Activated CD4-positive, alpha-beta T cell treated with anti-CD3 and anti-CD28 coated beads, Interleukin-2, amount 10 ng/mL, durations not matched to agents 7 days and 5 days (primary cell): ENCODE measurements around the gene DLK1. TPM values are rescaled to one million over a fixed set of nuclear protein-coding genes. Genes with fewer than 3 reads are reported as not detected.

Source experiments
- CTCF ChIA-PET: fragments of 350-600 bp; sonication (Branson Sonifier 250); formaldehyde crosslinking; loops from one replicate; lab custom pipeline; 2021; ENCODE audit warnings: antibody characterized with exemption; lab: Charles Lee
- POLR2A ChIA-PET: fragments of 350-600 bp; sonication (Branson Sonifier 250); formaldehyde crosslinking; loops from one replicate; lab custom pipeline; 2021; ENCODE audit warnings: antibody characterized with exemption; lab: Charles Lee
- DNase-seq: peaks from one replicate; pipeline ENCODE4 v3.0.0-alpha.2; 2020
- H3K27ac Mint-ChIP-seq: one replicate; pipeline ENCODE4 v1.8.0; 2021; ENCODE audit warnings: mild to moderate bottlenecking, moderate library complexity, mixed read lengths
- H3K27me3 Mint-ChIP-seq: one replicate; pipeline ENCODE4 v1.8.0; 2021; ENCODE audit warnings: mixed read lengths
- H3K36me3 Mint-ChIP-seq: one replicate; pipeline ENCODE4 v1.8.0; 2021; ENCODE audit warnings: low read depth, mixed read lengths
- H3K4me1 Mint-ChIP-seq: one replicate; pipeline ENCODE4 v1.8.0; 2021; ENCODE audit warnings: mixed read lengths
- H3K4me3 Mint-ChIP-seq: one replicate; pipeline ENCODE4 v1.8.0; 2021; ENCODE audit warnings: mild to moderate bottlenecking, moderate library complexity, mixed read lengths
- H3K9me3 Mint-ChIP-seq: one replicate; pipeline ENCODE4 v1.8.0; 2021; ENCODE audit warnings: mixed read lengths
- total RNA-seq, 2 experiments: library from RNA; stranded (reverse); gene quantifications; one replicate each; pipeline ENCODE4 v1.2.3, GENCODE V29; 2021

DLK1 gene
- not detected for total RNA-seq

- Mint-ChIP-seq H3K36me3 (no peaks in the 10 kb centered on the region), H3K4me1 (no peaks in the 10 kb centered on the region), H3K27me3 (peaks cover 31% of the 10 kb centered on the region), H3K9me3 (no peaks in the 10 kb centered on the region), H3K4me3 (no peak within 1 kb of the TSS), H3K27ac (no peak within 1 kb of the TSS)
- POLR2A ChIA-PET, result no interaction called here
- DNase-seq, result no peak
- CTCF ChIA-PET, result no interaction called here
These were observed at the start of gene DLK1 for GRCh38 chr14:100726550-100727085. Gene DLK1, plus strand, starts transcription at chr14:100726892. Its CDS starts 177 bp downstream, at chr14:100727069.

- Mint-ChIP-seq H3K9me3 (no peaks in the 10 kb centered on the region), H3K36me3 (no peaks in the 10 kb centered on the region), H3K27me3 (peaks cover 27% of the 10 kb centered on the region), H3K27ac (no peak overlapping the region), H3K4me1 (no peaks in the 10 kb centered on the region), H3K4me3 (no peak overlapping the region)
- ChIA-PET CTCF (interaction anchor here (0.8 to 1.3 kb wide), 2 partner anchors 11 to 37 kb away, joined by 3 read pairs; no protein-coding TSS in a partner anchor), POLR2A (no interaction called here)
- DNase-seq, result no peak
These were observed 49.5 kb upstream of the DLK1 start for GRCh38 chr14:100677152-100677551.

- Mint-ChIP-seq H3K36me3 (no peaks in the 10 kb centered on the region), H3K9me3 (no peaks in the 10 kb centered on the region), H3K27me3 (peaks cover 22% of the 10 kb centered on the region), H3K4me1 (no peaks in the 10 kb centered on the region), H3K27ac (no peak overlapping the region), H3K4me3 (no peak overlapping the region)
- POLR2A ChIA-PET, result no interaction called here
- CTCF ChIA-PET, result no interaction called here
- no peak for DNase-seq
These were observed 48.9 kb upstream of the DLK1 start for GRCh38 chr14:100677554-100678468.

- Mint-ChIP-seq H3K27ac (no peak overlapping the region), H3K9me3 (no peaks in the 10 kb centered on the region), H3K36me3 (no peaks in the 10 kb centered on the region), H3K4me3 (no peak overlapping the region), H3K4me1 (no peaks in the 10 kb centered on the region), H3K27me3 (peaks cover 17% of the 10 kb centered on the region)
- ChIA-PET POLR2A (no interaction called here), CTCF (no interaction called here)
- no peak for DNase-seq
These were observed 48.2 kb upstream of the DLK1 start for GRCh38 chr14:100678469-100678828.

- DNase-seq, result no peak
- Mint-ChIP-seq H3K4me1 (no peaks in the 10 kb centered on the region), H3K4me3 (no peak overlapping the region), H3K9me3 (no peaks in the 10 kb centered on the region), H3K27ac (no peak overlapping the region), H3K27me3 (peaks cover 10% of the 10 kb centered on the region), H3K36me3 (no peaks in the 10 kb centered on the region)
- CTCF ChIA-PET, result interaction anchor here (0.6 kb wide), 1 partner anchor 11 kb away, joined by 3 read pairs; no protein-coding TSS in a partner anchor
- POLR2A ChIA-PET, result no interaction called here
These were observed 47.5 kb upstream of the DLK1 start for GRCh38 chr14:100679153-100679552.

- Mint-ChIP-seq H3K36me3 (no peaks in the 10 kb centered on the region), H3K4me3 (no peak overlapping the region), H3K27me3 (peaks cover 3% of the 10 kb centered on the region), H3K27ac (no peak overlapping the region), H3K4me1 (no peaks in the 10 kb centered on the region), H3K9me3 (no peaks in the 10 kb centered on the region)
- ChIA-PET POLR2A (no interaction called here), CTCF (no interaction called here)
- DNase-seq, result no peak
These were observed 46.8 kb upstream of the DLK1 start for GRCh38 chr14:100679707-100680438.

- POLR2A ChIA-PET, result no interaction called here
- H3K27ac Mint-ChIP-seq, result no peak overlapping the region
- no peak for DNase-seq
- no peaks in the 10 kb centered on the region for H3K27me3 Mint-ChIP-seq
- no peaks in the 10 kb centered on the region for H3K36me3 Mint-ChIP-seq
- no peaks in the 10 kb centered on the region for H3K4me1 Mint-ChIP-seq
- CTCF ChIA-PET, result no interaction called here
- no peak overlapping the region for H3K4me3 Mint-ChIP-seq
- H3K9me3 Mint-ChIP-seq, result no peaks in the 10 kb centered on the region
These were observed 46.1 kb upstream of the DLK1 start for GRCh38 chr14:100680439-100681051.

GRCh38 chr14:100681111-100681510, 45.6 kb upstream of the DLK1 start:
- CTCF ChIA-PET, result no interaction called here
- Mint-ChIP-seq H3K36me3 (no peaks in the 10 kb centered on the region), H3K27ac (no peak overlapping the region), H3K4me1 (no peaks in the 10 kb centered on the region), H3K27me3 (no peaks in the 10 kb centered on the region), H3K4me3 (no peak overlapping the region), H3K9me3 (no peaks in the 10 kb centered on the region)
- DNase-seq, result no peak
- POLR2A ChIA-PET, result no interaction called here

- no peaks in the 10 kb centered on the region for H3K9me3 Mint-ChIP-seq
- CTCF ChIA-PET, result interaction anchor here (0.6 to 1.5 kb wide), 2 partner anchors 10 to 699 kb away, joined by 3 to 5 read pairs; no protein-coding TSS in a partner anchor
- no peak for DNase-seq
These were observed 43.9 kb upstream of the DLK1 start for GRCh38 chr14:100682749-100683148.

GRCh38 chr14:100683578-100683977, 43.1 kb upstream of the DLK1 start:
- H3K9me3 Mint-ChIP-seq, result no peaks in the 10 kb centered on the region
- no peak overlapping the region for H3K27ac Mint-ChIP-seq
- ChIA-PET CTCF (no interaction called here), POLR2A (no interaction called here)
- H3K4me3 Mint-ChIP-seq, result no peak overlapping the region
- no peak for DNase-seq
- H3K36me3 Mint-ChIP-seq, result no peaks in the 10 kb centered on the region
- H3K27me3 Mint-ChIP-seq, result no peaks in the 10 kb centered on the region
- H3K4me1 Mint-ChIP-seq, result no peaks in the 10 kb centered on the region

More at GRCh38 chr14:100682749-100683148, 43.9 kb upstream of the DLK1 start:
- Mint-ChIP-seq H3K27me3 (no peaks in the 10 kb centered on the region), H3K27ac (no peak overlapping the region), H3K4me3 (no peak overlapping the region), H3K36me3 (no peaks in the 10 kb centered on the region), H3K4me1 (no peaks in the 10 kb centered on the region)
- POLR2A ChIA-PET, result no interaction called here

GRCh38 chr14:100684154-100684553, 42.5 kb upstream of the DLK1 start:
- H3K4me1 Mint-ChIP-seq, result no peaks in the 10 kb centered on the region
- H3K27ac Mint-ChIP-seq, result no peak overlapping the region
- CTCF ChIA-PET, result no interaction called here
- POLR2A ChIA-PET, result no interaction called here
- H3K9me3 Mint-ChIP-seq, result no peaks in the 10 kb centered on the region
- no peaks in the 10 kb centered on the region for H3K27me3 Mint-ChIP-seq
- no peaks in the 10 kb centered on the region for H3K36me3 Mint-ChIP-seq
- H3K4me3 Mint-ChIP-seq, result no peak overlapping the region
- DNase-seq, result no peak

GRCh38 chr14:100684961-100685360, 41.7 kb upstream of the DLK1 start:
- DNase-seq, result no peak
- CTCF ChIA-PET, result no interaction called here
- Mint-ChIP-seq H3K9me3 (no peaks in the 10 kb centered on the region), H3K4me3 (no peak overlapping the region), H3K27me3 (no peaks in the 10 kb centered on the region), H3K4me1 (no peaks in the 10 kb centered on the region), H3K36me3 (no peaks in the 10 kb centered on the region), H3K27ac (no peak overlapping the region)
- POLR2A ChIA-PET, result no interaction called here

GRCh38 chr14:100686858-100687257, 39.8 kb upstream of the DLK1 start:
- Mint-ChIP-seq H3K27ac (no peak overlapping the region), H3K4me3 (no peak overlapping the region), H3K9me3 (no peaks in the 10 kb centered on the region), H3K27me3 (no peaks in the 10 kb centered on the region), H3K36me3 (no peaks in the 10 kb centered on the region), H3K4me1 (no peaks in the 10 kb centered on the region)
- no peak for DNase-seq
- ChIA-PET CTCF (no interaction called here), POLR2A (no interaction called here)
